ENCODE measurements around the gene MAPK8.

MAPK8 gene

DNA sequence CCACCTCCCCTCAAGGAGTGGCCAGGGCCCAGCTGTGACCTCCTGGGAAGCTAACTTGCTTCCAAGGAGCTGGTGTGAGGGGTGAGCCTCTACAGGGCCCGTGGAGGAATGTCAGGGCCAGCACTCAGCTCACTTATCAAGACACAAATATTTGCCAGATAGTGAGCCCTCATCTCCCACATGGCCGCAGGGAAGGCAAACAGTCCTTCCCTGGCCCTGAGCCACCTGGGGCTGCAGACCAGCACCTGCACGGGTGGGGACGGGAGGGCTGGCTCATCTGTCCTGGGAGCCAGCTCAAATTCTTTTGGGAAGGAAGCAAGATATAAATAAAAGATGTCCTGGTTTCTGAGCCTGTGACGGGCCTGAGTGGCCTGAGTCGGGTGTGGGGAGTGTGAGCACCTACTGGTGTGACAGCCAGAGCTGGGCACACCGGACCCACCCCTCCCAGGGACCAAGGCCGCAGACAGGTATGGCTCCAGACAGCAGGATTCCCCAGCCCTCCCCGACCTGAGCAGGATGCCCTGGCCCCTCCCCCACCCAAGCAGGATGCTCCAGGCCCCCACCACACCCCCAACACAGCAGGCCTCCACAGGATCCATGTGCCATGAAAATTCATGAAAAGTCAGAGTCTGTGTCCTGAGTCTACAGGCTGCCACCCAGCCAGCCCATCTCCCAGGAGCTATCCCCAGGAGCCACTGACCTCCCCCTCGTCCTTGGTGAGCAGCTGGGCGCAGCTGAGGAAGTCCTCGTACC lies 148.0 kb downstream of the MAPK8 start:
- Histone ChIP-seq H3K36me3 (ENCODE audit: control insufficient read depth, insufficient read depth, low read length) (peaks cover 2% of the 10 kb centered on the region), H3K4me3 (ENCODE audit: low read depth, low read length) (no peak overlapping the region), H3K4me1 (ENCODE audit: control insufficient read depth, insufficient read depth, low read length) (no peaks in the 10 kb centered on the region), H3K9ac (ENCODE audit: low read depth, low read length) (no peak overlapping the region), H3K9me3 (ENCODE audit: control insufficient read depth, insufficient read depth, low read length) (no peaks in the 10 kb centered on the region), H3K27me3 (ENCODE audit: control insufficient read depth, insufficient read depth, low read length) (no peaks in the 10 kb centered on the region)

DNA sequence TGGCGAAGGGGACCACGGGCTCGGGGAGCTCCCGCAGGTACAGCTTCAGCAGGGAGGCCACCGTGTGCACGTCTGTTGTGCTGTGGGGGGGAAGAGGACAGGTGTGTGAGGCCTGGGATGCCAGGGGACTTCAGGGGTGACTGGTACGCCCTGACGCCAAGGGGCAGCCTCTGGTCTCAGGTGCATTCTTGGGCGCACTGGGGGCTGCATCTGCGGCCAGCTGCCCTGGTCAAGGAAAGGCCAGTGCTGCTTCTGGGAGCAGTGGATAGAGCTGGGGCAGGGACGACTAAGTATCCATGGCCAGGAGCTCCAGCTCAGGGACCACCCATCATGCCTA lies 148.5 kb downstream of the MAPK8 start:
- H3K36me3 ChIP-seq (ENCODE audit: control insufficient read depth, insufficient read depth, low read length): peaks cover 2% of the 10 kb centered on the region
- no peaks in the 10 kb centered on the region for H3K27me3 ChIP-seq (ENCODE audit: control insufficient read depth, insufficient read depth, low read length)
- no peak overlapping the region for H3K4me3 ChIP-seq (ENCODE audit: low read depth, low read length)
- no peak overlapping the region for H3K9ac ChIP-seq (ENCODE audit: low read depth, low read length)
- no peaks in the 10 kb centered on the region for H3K4me1 ChIP-seq (ENCODE audit: control insufficient read depth, insufficient read depth, low read length)
- H3K9me3 ChIP-seq (ENCODE audit: control insufficient read depth, insufficient read depth, low read length): no peaks in the 10 kb centered on the region

DNA sequence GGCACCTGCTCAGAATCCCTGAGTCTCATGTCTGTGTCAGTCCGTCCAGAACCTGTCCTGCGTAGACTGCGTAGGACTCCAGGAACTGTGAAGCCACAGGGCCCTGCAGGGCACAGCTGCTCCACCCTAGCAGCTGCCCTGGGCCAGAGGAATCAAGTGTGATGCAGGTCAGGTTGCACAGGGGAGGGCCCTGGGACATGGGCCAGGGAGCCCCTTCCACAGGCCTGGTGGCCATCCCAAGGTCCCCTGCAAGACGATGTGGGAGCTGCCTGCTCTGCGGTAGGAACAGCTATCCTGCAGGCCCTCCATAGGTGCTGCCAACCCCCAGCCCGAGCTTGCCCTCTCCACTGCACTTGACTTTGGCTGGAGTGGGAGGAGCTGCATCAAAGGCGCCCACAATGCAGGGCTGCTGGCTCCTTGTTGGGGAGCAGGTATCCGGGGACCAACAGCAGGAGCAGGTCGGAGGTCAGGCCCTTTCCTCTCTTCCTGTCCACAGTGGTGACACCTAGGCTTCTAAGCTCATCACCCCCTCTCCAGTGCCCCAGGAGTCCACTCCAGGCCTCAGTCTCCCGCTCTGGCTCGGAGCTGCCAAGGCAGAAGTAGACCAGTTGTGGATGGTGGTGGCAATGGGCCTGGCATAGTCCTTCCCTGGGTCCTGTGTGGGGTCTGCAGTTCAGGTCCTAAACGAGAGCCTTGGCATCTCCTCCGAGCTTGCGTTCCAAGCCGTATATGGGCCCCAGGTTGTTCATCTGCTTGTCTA lies 149.1 kb downstream of the MAPK8 start:
- no peak overlapping the region for H3K4me3 ChIP-seq (ENCODE audit: low read depth, low read length)
- no peaks in the 10 kb centered on the region for H3K27me3 ChIP-seq (ENCODE audit: control insufficient read depth, insufficient read depth, low read length)
- no peaks in the 10 kb centered on the region for H3K9me3 ChIP-seq (ENCODE audit: control insufficient read depth, insufficient read depth, low read length)
- no peaks in the 10 kb centered on the region for H3K4me1 ChIP-seq (ENCODE audit: control insufficient read depth, insufficient read depth, low read length)
- no peak overlapping the region for H3K9ac ChIP-seq (ENCODE audit: low read depth, low read length)
- H3K36me3 ChIP-seq (ENCODE audit: control insufficient read depth, insufficient read depth, low read length): peaks cover 2% of the 10 kb centered on the region

DNA sequence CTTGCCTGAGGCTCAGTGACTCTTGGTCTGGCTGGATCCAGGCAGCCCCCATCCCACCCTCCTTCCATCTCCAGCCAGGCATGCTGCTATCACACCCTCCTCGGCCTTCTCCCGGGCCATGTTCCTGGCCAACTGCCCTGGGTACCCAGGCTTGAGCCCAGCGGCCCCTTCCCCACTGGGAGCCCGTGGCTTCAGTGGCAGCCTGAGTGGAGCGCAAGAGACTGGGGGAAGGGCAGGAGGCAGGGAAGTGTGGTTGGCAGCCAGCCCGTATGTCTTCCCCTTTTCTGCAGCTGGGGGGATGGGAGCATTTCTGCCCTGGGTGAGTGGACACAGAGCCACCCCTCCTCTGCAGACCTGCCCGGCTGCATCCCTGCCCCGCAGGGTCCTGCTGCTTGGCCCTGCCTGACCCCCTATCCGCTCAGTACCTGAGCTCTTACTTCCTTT lies 149.9 kb downstream of the MAPK8 start:
- Histone ChIP-seq H3K9me3 (ENCODE audit: control insufficient read depth, insufficient read depth, low read length) (no peaks in the 10 kb centered on the region), H3K27me3 (ENCODE audit: control insufficient read depth, insufficient read depth, low read length) (no peaks in the 10 kb centered on the region), H3K4me3 (ENCODE audit: low read depth, low read length) (no peak overlapping the region), H3K4me1 (ENCODE audit: control insufficient read depth, insufficient read depth, low read length) (no peaks in the 10 kb centered on the region), H3K9ac (ENCODE audit: low read depth, low read length) (no peak overlapping the region), H3K36me3 (ENCODE audit: control insufficient read depth, insufficient read depth, low read length) (peaks cover 2% of the 10 kb centered on the region)

GRCh38 chr10:48456808-48457761 lies 150.6 kb downstream of the MAPK8 start:
- Histone ChIP-seq H3K4me3 (ENCODE audit: low read depth, low read length) (no peak overlapping the region), H3K4me1 (ENCODE audit: control insufficient read depth, insufficient read depth, low read length) (no peaks in the 10 kb centered on the region)

DNA sequence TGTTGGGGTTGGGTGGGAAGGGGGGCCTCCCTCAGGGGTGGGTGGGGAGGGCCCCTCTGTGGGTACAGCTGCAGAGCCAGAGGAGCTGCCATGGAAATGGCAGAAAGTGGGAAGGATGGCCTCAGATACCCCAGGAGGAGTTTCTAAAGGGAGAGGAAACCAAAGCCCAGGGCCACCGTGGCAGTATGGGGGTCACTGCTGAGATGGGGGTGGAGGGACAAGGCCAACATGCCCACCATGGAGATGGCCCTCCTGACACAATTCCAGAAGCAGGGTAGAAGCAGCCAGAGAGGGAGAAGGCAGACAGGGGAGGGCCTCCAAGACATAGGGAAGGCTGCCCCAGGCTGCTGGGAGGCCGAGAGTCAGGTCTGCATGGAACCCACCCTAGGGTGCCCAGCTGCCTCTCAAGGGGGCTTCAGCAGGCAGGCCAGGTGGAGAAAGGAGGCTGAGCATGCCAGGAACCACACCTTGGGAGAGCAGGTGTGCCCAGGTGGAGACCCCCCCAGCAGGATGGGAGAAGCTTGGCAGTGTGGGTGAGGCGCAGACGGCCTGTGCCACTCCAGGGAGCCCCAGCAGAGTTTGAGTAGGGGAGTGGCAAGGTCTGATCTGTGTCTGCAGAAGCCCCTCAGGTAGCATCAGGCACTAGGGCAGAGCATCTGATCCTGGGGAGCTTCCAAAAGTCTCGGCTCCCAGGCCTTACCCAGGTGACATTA lies 151.6 kb downstream of the MAPK8 start:
- Histone ChIP-seq H3K9ac (ENCODE audit: low read depth, low read length) (no peak overlapping the region), H3K4me3 (ENCODE audit: low read depth, low read length) (no peak overlapping the region), H3K4me1 (ENCODE audit: control insufficient read depth, insufficient read depth, low read length) (no peaks in the 10 kb centered on the region), H3K9me3 (ENCODE audit: control insufficient read depth, insufficient read depth, low read length) (no peaks in the 10 kb centered on the region), H3K36me3 (ENCODE audit: control insufficient read depth, insufficient read depth, low read length) (peaks cover 2% of the 10 kb centered on the region), H3K27me3 (ENCODE audit: control insufficient read depth, insufficient read depth, low read length) (no peaks in the 10 kb centered on the region)

More at GRCh38 chr10:48456808-48457761, 150.6 kb downstream of the MAPK8 start:
- H3K36me3 ChIP-seq (ENCODE audit: control insufficient read depth, insufficient read depth, low read length): peaks cover 2% of the 10 kb centered on the region
- H3K9me3 ChIP-seq (ENCODE audit: control insufficient read depth, insufficient read depth, low read length): no peaks in the 10 kb centered on the region
- no peak overlapping the region for H3K9ac ChIP-seq (ENCODE audit: low read depth, low read length)
- no peaks in the 10 kb centered on the region for H3K27me3 ChIP-seq (ENCODE audit: control insufficient read depth, insufficient read depth, low read length)

GRCh38 chr10:48458662-48459048 lies 152.2 kb downstream of the MAPK8 start:
- Histone ChIP-seq H3K36me3 (ENCODE audit: control insufficient read depth, insufficient read depth, low read length) (no peaks in the 10 kb centered on the region), H3K27me3 (ENCODE audit: control insufficient read depth, insufficient read depth, low read length) (no peaks in the 10 kb centered on the region), H3K4me1 (ENCODE audit: control insufficient read depth, insufficient read depth, low read length) (no peaks in the 10 kb centered on the region), H3K4me3 (ENCODE audit: low read depth, low read length) (no peak overlapping the region), H3K9ac (ENCODE audit: low read depth, low read length) (no peak overlapping the region), H3K9me3 (ENCODE audit: control insufficient read depth, insufficient read depth, low read length) (no peaks in the 10 kb centered on the region)

DNA sequence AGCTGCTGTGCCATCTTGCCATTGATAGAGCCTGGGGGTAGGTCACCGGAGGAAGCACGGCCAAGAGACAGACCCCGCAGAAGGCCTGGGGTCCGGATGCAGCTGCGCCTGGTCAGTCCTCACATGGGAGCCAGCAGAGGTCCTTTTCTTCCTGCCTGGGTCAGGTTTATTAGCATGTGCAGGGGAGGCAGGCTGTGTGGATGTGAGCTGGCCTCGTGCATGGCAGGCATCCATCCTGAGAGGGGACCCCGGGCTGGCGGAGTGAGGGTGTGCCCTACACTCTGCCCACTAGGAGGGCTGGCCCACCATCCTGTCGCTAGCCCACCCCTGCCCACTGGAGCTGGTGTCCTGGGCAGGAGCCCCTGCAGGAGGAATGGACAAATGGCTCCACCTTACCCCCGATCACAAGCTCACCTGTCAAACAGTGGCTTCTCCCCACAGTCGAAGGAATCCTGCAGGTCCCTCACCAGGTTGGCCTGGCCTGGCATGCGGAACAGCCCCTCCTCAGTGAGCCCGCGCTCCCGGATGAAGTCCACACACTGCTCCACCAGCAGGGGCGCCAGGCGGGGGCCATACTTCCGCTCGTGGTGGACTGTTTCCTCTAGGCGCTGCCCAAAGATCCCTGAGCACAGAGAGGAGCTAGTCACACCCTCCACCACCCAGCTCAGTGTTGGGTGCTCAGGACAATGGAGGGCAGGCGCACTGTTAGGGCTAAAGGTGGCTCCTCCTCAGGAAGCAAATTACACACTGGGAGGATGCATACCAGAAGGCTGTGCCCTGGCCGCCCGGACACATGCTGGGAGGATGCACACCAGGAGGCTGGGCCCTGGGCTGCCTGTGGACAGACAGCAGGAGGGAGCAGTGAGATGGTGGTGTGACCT lies 153.0 kb downstream of the MAPK8 start:
- Histone ChIP-seq H3K4me3 (ENCODE audit: low read depth, low read length) (no peak overlapping the region), H3K9ac (ENCODE audit: low read depth, low read length) (no peak overlapping the region), H3K36me3 (ENCODE audit: control insufficient read depth, insufficient read depth, low read length) (no peaks in the 10 kb centered on the region), H3K27me3 (ENCODE audit: control insufficient read depth, insufficient read depth, low read length) (no peaks in the 10 kb centered on the region), H3K4me1 (ENCODE audit: control insufficient read depth, insufficient read depth, low read length) (no peaks in the 10 kb centered on the region), H3K9me3 (ENCODE audit: control insufficient read depth, insufficient read depth, low read length) (no peaks in the 10 kb centered on the region)

DNA sequence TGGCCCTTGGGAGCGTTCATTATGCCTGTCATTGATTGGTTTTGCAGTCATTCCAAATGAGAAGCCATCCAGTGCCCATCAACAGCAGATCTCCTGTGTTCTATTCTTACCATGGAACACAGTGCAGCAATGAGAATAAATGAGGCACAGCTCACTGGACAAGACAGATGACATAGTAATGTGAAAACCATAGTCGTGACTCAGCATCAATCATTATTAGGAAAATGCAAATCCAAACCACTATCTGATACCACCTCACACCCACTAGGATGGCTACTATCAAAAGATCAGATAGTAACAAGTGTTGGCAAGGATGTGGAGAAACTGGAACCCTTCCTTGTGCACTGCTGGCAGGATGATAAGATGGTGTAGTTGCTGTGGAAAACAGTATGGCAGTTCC lies 153.7 kb downstream of the MAPK8 start:
- Histone ChIP-seq H3K9me3 (ENCODE audit: control insufficient read depth, insufficient read depth, low read length) (no peaks in the 10 kb centered on the region), H3K27me3 (ENCODE audit: control insufficient read depth, insufficient read depth, low read length) (no peaks in the 10 kb centered on the region), H3K4me1 (ENCODE audit: control insufficient read depth, insufficient read depth, low read length) (no peaks in the 10 kb centered on the region), H3K36me3 (ENCODE audit: control insufficient read depth, insufficient read depth, low read length) (no peaks in the 10 kb centered on the region), H3K4me3 (ENCODE audit: low read depth, low read length) (no peak overlapping the region), H3K9ac (ENCODE audit: low read depth, low read length) (no peak overlapping the region)

GRCh38 chr10:48461623-48462481 lies 155.4 kb downstream of the MAPK8 start:
- no peak overlapping the region for H3K9ac ChIP-seq (ENCODE audit: low read depth, low read length)
- H3K36me3 ChIP-seq (ENCODE audit: control insufficient read depth, insufficient read depth, low read length): no peaks in the 10 kb centered on the region
- no peaks in the 10 kb centered on the region for H3K9me3 ChIP-seq (ENCODE audit: control insufficient read depth, insufficient read depth, low read length)
- H3K4me1 ChIP-seq (ENCODE audit: control insufficient read depth, insufficient read depth, low read length): no peaks in the 10 kb centered on the region
- peaks cover 6% of the 10 kb centered on the region for H3K27me3 ChIP-seq (ENCODE audit: control insufficient read depth, insufficient read depth, low read length)
- H3K4me3 ChIP-seq (ENCODE audit: low read depth, low read length): no peak overlapping the region
